Thoracic aorta (tissue), 2 donors: Measurements from ENCODE around the gene DHX16. TPM values are rescaled to one million over a fixed set of nuclear protein-coding genes. Genes with fewer than 3 reads are reported as not detected.
"Not testable (repeated sequence)": the region's sequence is repeated elsewhere in the genome, so short reads cannot be mapped to it uniquely, and the experiment has no call there.

Experiments used
- ATAC-seq: fragments of 150-250 bp; one replicate; pipeline ENCODE4 v1.8.0; 2017; ENCODE audit warnings: low read depth; ENCODE audit not compliant: insufficient number of reproducible peaks, low FRiP score
- DNase-seq: peaks from one replicate; pipeline ENCODE4 v3.0.0-alpha.2; 2020; ENCODE audit warnings: low spot score
- H3K27ac ChIP-seq, 2 donors: fragments of 200-600 bp; sonication (generic); 1 replicate in 1 of 2; 2 replicates in 1 of 2; pipeline ENCODE4 v1.5.1; 2016; ENCODE audit warnings: mild to moderate bottlenecking in 2 of 2, moderate library complexity in 2 of 2
- H3K27me3 ChIP-seq: fragments of 200-600 bp; sonication (generic); replicated peaks from 2 replicates; pipeline ENCODE4 v1.6.0; 2016; ENCODE audit warnings: mild to moderate bottlenecking; ENCODE audit not compliant: insufficient read depth
- H3K36me3 ChIP-seq: fragments of 200-600 bp; sonication (generic); one replicate; pipeline ENCODE4 v1.5.1; 2016
- H3K4me1 ChIP-seq, 2 donors: fragments of 200-600 bp; sonication (generic); 1 replicate in 1 of 2; 2 replicates in 1 of 2; pipeline versions ENCODE4 v1.5.1 to v1.6.0; 2016; ENCODE audit warnings: low read depth in 2 of 2, mild to moderate bottlenecking in 1 of 2; ENCODE audit not compliant: control insufficient read depth in 1 of 2
- H3K4me3 ChIP-seq: fragments of 200-600 bp; sonication (generic); 2 replicates; pipeline ENCODE4 v1.5.1; 2016; ENCODE audit warnings: mild to moderate bottlenecking
- H3K9me3 ChIP-seq: fragments of 200-600 bp; sonication (generic); 2 replicates; pipeline ENCODE4 v1.5.1; 2016
- CTCF ChIP-seq: fragments of 200-600 bp; sonication (generic); IDR thresholded peaks from one replicate; pipeline ENCODE4 v1.5.1; 2019; ENCODE audit warnings: antibody characterized with exemption
- total RNA-seq, 2 donors: library from RNA; depleted of rRNA; stranded (reverse); fragments of >200 nt; gene quantifications; one replicate each; pipeline versions ENCODE4 v1.1.0 to v1.2.3, GENCODE V29; 2016

The DHX16 gene
- total RNA-seq, 2 donors from 2014 or later = 27.4 to 55.2 TPM

DNA sequence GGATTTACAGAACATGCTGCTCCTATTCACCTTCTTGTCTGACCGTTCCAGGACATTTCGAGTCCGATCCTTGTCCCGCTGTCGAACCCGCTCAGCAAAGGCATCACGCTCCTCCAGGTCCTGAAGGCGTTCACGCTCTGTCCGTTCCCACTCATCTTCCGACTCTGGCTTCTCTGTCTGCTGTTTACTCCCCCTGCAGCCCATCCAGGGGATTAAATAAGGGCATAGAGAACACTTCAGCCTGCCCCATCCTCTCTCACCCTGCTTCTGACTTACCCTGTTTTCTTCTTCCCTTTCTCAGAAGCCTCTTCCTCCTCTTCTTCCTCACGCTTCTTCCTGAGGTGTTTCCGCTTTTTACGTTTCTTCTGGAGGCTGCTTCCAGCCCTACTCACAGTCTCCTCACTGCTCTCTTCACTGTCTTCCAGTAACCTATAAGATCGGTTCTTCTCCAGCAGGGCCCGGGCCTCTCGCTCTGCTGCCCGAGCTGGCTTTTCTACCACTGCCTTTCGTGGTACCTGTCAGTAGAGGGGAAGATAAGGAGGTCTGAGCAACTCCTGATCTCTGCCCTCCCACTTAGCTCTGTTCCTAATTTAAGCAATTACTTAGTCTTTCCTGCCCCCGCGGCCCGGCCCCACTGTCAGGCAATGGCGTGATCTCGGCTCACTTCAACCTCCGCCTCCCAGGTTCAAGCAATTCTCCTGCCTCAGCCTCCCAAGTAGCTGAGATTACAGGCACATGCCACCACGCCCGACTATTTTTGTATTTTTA is 1.9 kb downstream of the DHX16 start:
- no peak overlapping the region for H3K27ac ChIP-seq
- peaks cover 20% of the 10 kb centered on the region for H3K36me3 ChIP-seq
- TF ChIP-seq CTCF = no peak
- no peak for ATAC-seq
- no peaks in the 10 kb centered on the region for H3K27me3 ChIP-seq
- no peak overlapping the region for H3K4me3 ChIP-seq
- H3K4me1 ChIP-seq = peaks cover 9 to 22% of the 10 kb centered on the region in 2 donors
- no peaks in the 10 kb centered on the region for H3K9me3 ChIP-seq
- DNase-seq = no peak

DNA sequence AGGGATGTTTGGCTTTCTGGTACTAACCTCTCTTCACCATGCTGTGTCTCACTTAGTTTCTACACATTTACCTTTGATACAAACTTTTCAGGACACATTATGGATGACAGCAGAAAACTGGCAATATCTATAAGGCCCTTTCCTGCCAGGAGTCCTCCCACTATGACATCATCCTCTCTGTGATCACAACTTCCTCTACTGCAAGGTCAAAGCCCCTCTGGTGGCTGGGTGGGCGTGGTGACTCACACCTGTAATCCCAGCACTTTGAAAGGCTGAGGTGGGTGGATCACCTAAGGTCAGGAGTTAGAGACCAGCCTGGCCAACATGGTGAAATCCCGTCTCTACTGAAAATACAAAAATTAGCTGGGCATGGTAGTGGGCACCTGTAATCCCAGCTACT is 6.5 kb downstream of the DHX16 start:
- not testable (repeated sequence) for H3K27ac ChIP-seq, H3K4me1 ChIP-seq, DNase-seq, H3K9me3 ChIP-seq, ATAC-seq, H3K4me3 ChIP-seq, H3K27me3 ChIP-seq
- peaks cover 61% of the 10 kb centered on the region for H3K36me3 ChIP-seq

DNA sequence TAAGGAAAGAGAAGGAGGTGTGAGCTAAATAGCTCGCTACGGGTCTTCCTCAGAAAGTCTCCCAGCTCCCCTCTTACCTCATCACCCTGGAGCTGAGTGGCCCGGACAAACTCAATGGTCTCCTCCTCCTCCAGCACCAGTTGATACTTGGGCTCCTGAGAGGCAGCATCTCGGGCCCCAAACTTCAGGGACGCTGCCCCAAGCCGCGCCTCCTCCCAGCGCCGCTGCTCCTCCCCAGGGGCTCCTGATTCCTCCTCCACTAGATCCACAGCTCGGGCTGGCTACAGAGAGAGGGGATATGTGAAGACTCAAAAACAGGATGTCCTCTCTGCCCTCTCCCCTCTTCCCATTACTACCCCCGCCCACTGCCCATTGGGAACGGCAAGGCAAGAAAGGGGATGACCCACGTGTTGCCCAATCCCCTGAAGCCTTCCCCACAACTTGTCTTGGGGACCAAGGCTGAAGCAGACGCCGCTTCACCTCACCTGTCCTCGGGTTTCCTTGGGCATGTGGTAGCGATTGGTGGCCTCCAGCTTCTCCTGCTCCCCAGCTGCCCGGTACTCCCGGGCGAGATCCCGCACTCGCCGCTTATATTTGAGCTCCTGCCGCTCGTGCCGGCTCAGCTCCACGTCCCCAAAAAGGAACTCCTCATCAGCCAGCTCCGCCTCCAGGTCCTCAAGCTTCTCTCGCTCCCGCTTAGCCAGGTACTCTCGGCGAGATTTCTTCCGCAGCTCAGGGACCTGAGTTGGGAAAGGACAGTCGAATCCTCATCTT is 7.6 kb downstream of the DHX16 start:
- DNase-seq (no peak), ATAC-seq (no peak)
- TF ChIP-seq CTCF = no peak
- Histone ChIP-seq H3K27ac (no peak overlapping the region), H3K27me3 (no peaks in the 10 kb centered on the region), H3K4me3 (no peak overlapping the region), H3K4me1 (no peaks in the 10 kb centered on the region), H3K36me3 (peaks cover 61% of the 10 kb centered on the region), H3K9me3 (no peaks in the 10 kb centered on the region)

DNA sequence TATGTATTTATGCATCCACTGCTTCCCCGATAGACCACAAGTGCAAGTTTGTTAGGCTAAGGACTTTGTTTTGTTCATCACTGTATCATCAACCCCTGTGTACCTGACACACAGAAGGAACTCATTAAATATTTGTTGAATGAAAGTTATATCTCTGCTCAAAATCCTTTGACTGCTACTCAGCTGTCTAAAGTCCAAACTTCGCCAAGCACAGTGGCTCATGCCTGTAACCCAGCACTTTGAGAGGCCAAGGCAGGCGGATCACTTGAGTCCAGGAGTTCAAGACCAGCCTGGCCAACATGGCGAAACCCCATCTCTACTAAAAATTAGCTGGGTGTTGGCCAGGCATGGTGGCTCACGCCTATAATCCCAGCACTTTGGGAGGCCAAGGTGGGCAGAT is 14.9 kb downstream of the DHX16 start:
- not testable (repeated sequence) for H3K27ac ChIP-seq, H3K9me3 ChIP-seq, ATAC-seq, H3K4me1 ChIP-seq, H3K27me3 ChIP-seq, H3K4me3 ChIP-seq, DNase-seq
- peaks cover 78% of the 10 kb centered on the region for H3K36me3 ChIP-seq

- Histone ChIP-seq H3K9me3 (no peaks in the 10 kb centered on the region), H3K36me3 (peaks cover 77% of the 10 kb centered on the region), H3K4me1 (no peaks in the 10 kb centered on the region), H3K27me3 (no peaks in the 10 kb centered on the region), H3K27ac (no peak overlapping the region), H3K4me3 (no peak overlapping the region)
- TF ChIP-seq CTCF = no peak
- DNase-seq = no peak
- no peak for ATAC-seq
These were observed 15.4 kb downstream of the DHX16 start for GRCh38 chr6:30657454-30657853.

DNA sequence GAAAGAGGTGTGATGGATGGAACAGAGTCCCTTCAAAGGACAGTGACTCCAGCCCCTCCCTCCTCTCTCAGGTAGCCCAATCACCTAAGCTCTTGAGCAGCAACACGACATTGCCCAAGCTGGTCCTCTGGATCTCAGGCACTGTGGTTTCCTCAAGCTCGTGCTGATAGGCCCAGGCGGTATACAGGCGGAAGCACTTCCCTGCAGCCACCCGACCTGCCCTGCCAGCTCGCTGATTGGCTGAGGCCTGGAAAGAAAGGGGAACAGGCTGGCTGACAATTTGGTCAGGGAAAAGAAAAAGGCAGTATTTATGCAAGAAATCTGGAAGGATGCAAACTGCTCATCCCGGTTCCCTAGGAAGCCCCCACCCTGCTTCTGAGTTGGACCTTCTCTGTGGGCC is 16.3 kb downstream of the DHX16 start:
- Histone ChIP-seq H3K4me1 (no peaks in the 10 kb centered on the region), H3K27ac (no peak overlapping the region), H3K4me3 (no peak overlapping the region), H3K9me3 (no peaks in the 10 kb centered on the region), H3K27me3 (no peaks in the 10 kb centered on the region), H3K36me3 (peaks cover 74% of the 10 kb centered on the region)
- ATAC-seq (no peak), DNase-seq (no peak)
- TF ChIP-seq CTCF = no peak
